ENCODE measurements around the gene NOXA1.
"Not testable (repeated sequence)": the region's sequence is repeated elsewhere in the genome, so short reads cannot be mapped to it uniquely, and the experiment has no call there.

Gene NOXA1

GRCh38 chr9:137462986-137463930, 40.1 kb downstream of the NOXA1 start:
- DNase-seq (ENCODE audit: low read depth in 2 of 2, low spot score in 1 of 2) = no peak

GRCh38 chr9:137463931-137464290, 40.7 kb downstream of the NOXA1 start:
- no peak for DNase-seq (ENCODE audit: low read depth in 2 of 2, low spot score in 1 of 2)

- DNase-seq (ENCODE audit: low read depth in 2 of 2, low spot score in 1 of 2) = no peak
These were observed 41.3 kb downstream of the NOXA1 start for GRCh38 chr9:137464291-137464999.

- no peak for DNase-seq (ENCODE audit: low read depth in 2 of 2, low spot score in 1 of 2)
These were observed 42.0 kb downstream of the NOXA1 start for GRCh38 chr9:137465000-137465719.

- DNase-seq (ENCODE audit: low read depth in 2 of 2, low spot score in 1 of 2) = no peak
These were observed 42.7 kb downstream of the NOXA1 start for GRCh38 chr9:137465720-137466388.

GRCh38 chr9:137466389-137467085, 43.3 kb downstream of the NOXA1 start:
- DNase-seq (ENCODE audit: low read depth in 2 of 2, low spot score in 1 of 2) = not testable (repeated sequence)

- DNase-seq (ENCODE audit: low read depth in 2 of 2, low spot score in 1 of 2) = no peak
These were observed 44.0 kb downstream of the NOXA1 start for GRCh38 chr9:137467161-137467581.

- DNase-seq (ENCODE audit: low read depth in 2 of 2, low spot score in 1 of 2) = no peak
These were observed 44.7 kb downstream of the NOXA1 start for GRCh38 chr9:137467896-137468295.

GRCh38 chr9:137470785-137471184, 47.6 kb downstream of the NOXA1 start:
- no peak for DNase-seq (ENCODE audit: low read depth in 2 of 2, low spot score in 1 of 2)

GRCh38 chr9:137474271-137474670, 51.1 kb downstream of the NOXA1 start:
- DNase-seq (ENCODE audit: low read depth in 2 of 2, low spot score in 1 of 2) = no peak

GRCh38 chr9:137475666-137476065, 52.5 kb downstream of the NOXA1 start:
- DNase-seq (ENCODE audit: low read depth in 2 of 2, low spot score in 1 of 2) = no peak

GRCh38 chr9:137476856-137477255, 53.7 kb downstream of the NOXA1 start:
- no peak for DNase-seq (ENCODE audit: low read depth in 2 of 2, low spot score in 1 of 2)

- DNase-seq (ENCODE audit: low read depth in 2 of 2, low spot score in 1 of 2) = no peak
These were observed 54.8 kb downstream of the NOXA1 start for GRCh38 chr9:137477778-137478612.

GRCh38 chr9:137478613-137478961, 55.4 kb downstream of the NOXA1 start:
- no peak for DNase-seq (ENCODE audit: low read depth in 2 of 2, low spot score in 1 of 2)

GRCh38 chr9:137478962-137479861, 56.0 kb downstream of the NOXA1 start:
- no peak for DNase-seq (ENCODE audit: low read depth in 2 of 2, low spot score in 1 of 2)

GRCh38 chr9:137479892-137480685, 56.9 kb downstream of the NOXA1 start:
- no peak for DNase-seq (ENCODE audit: low read depth in 2 of 2, low spot score in 1 of 2)

- DNase-seq (ENCODE audit: low read depth in 2 of 2, low spot score in 1 of 2) = no peak
These were observed 57.8 kb downstream of the NOXA1 start for GRCh38 chr9:137480686-137481683.
